Lower leg skin (tissue), 3 donors: Measurements from ENCODE around the gene HOPX.

ENCODE experiments used
- CTCF ChIP-seq, 3 donors: fragments of 450-650 bp; IDR thresholded peaks; one replicate each; pipeline ENCODE4 v1.5.1; 2016; ENCODE audit warnings: antibody characterized with exemption in 3 of 3, mild to moderate bottlenecking in 3 of 3, moderate library complexity in 2 of 3
- POLR2A ChIP-seq, 2 donors: fragments of 450-650 bp; IDR thresholded peaks; one replicate each; pipeline ENCODE4 v1.6.1; 2016 to 2017; ENCODE audit warnings: antibody characterized with exemption in 2 of 2, mild to moderate bottlenecking in 1 of 2, moderate library complexity in 1 of 2

- TF ChIP-seq CTCF (IDR thresholded peaks at IDR 0.05) (no peak), POLR2A (IDR thresholded peaks at IDR 0.05) (no peak)
These were observed 7.1 kb upstream of the HOPX start for GRCh38 chr4:56688094-56688647.
